Upper lobe of left lung (tissue), 4 donors: ENCODE results near the gene RNF13.

Source experiments
- POLR2AphosphoS5 ChIP-seq, 2 donors: sonication (generic); formaldehyde crosslinking; IDR thresholded peaks; one replicate each; pipeline ENCODE4 v1.5.1; 2017; ENCODE audit warnings: antibody characterized with exemption in 2 of 2
- TF ChIP-seq, protein P1 (sequence below), 6 experiments: fragments of 450-650 bp in 4 of 6; fragments of 200-600 bp in 2 of 6; sonication (generic) in 2 of 6; IDR thresholded peaks; one replicate each; pipeline ENCODE4 v1.5.1; 2016 to 2019; ENCODE audit warnings: antibody characterized with exemption in 6 of 6

- TF ChIP-seq POLR2AphosphoS5 (IDR thresholded peaks at IDR 0.05): no peak
- TF ChIP-seq, protein P1, sequence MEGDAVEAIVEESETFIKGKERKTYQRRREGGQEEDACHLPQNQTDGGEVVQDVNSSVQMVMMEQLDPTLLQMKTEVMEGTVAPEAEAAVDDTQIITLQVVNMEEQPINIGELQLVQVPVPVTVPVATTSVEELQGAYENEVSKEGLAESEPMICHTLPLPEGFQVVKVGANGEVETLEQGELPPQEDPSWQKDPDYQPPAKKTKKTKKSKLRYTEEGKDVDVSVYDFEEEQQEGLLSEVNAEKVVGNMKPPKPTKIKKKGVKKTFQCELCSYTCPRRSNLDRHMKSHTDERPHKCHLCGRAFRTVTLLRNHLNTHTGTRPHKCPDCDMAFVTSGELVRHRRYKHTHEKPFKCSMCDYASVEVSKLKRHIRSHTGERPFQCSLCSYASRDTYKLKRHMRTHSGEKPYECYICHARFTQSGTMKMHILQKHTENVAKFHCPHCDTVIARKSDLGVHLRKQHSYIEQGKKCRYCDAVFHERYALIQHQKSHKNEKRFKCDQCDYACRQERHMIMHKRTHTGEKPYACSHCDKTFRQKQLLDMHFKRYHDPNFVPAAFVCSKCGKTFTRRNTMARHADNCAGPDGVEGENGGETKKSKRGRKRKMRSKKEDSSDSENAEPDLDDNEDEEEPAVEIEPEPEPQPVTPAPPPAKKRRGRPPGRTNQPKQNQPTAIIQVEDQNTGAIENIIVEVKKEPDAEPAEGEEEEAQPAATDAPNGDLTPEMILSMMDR (IDR thresholded peaks at IDR 0.05): no peak
Observed at GRCh38 chr3:149971403-149972075, 158.5 kb downstream of the RNF13 start.
